Thyroid gland (tissue), 4 donors: Measurements from ENCODE around the gene MRPL22.
"Not testable (repeated sequence)": the region's sequence is repeated elsewhere in the genome, so short reads cannot be mapped to it uniquely, and the experiment has no call there.

Experiments
- POLR2A ChIP-seq, 2 donors: fragments of 450-650 bp; IDR thresholded peaks; one replicate each; pipeline ENCODE4 v1.6.1; 2017; ENCODE audit warnings: antibody characterized with exemption in 2 of 2, mild to moderate bottlenecking in 2 of 2, moderate library complexity in 1 of 2
- TF ChIP-seq, protein P1 (sequence below), 6 experiments: fragments of 200-600 bp in 3 of 6; fragments of 450-650 bp in 3 of 6; sonication (generic) in 3 of 6; IDR thresholded peaks; one replicate each; pipeline ENCODE4 v1.5.1; 2016 to 2019; ENCODE audit warnings: antibody characterized with exemption in 6 of 6, mild to moderate bottlenecking in 2 of 6, inconsistent platforms in 1 of 6, moderate library complexity in 1 of 6

DNA sequence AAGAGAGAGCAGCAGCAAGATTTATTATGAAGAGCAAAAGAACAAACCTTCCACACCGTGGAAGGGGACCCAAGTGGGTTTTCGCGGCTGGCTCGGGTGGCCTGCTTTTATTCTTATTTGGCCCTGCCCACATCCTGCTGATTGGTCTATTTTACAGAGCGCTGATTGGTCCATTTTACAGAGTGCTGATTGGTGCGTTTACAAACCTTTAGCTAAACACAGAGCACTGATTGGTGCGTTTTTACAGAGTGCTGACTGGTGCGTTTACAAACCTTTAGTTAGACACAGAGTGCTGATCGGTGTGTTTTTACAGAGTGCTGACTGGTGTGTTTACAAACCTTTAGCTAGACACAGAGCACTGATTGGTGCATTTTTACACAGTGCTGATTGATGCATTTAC, 35.2 kb downstream of the MRPL22 start:
- TF ChIP-seq, protein P1, sequence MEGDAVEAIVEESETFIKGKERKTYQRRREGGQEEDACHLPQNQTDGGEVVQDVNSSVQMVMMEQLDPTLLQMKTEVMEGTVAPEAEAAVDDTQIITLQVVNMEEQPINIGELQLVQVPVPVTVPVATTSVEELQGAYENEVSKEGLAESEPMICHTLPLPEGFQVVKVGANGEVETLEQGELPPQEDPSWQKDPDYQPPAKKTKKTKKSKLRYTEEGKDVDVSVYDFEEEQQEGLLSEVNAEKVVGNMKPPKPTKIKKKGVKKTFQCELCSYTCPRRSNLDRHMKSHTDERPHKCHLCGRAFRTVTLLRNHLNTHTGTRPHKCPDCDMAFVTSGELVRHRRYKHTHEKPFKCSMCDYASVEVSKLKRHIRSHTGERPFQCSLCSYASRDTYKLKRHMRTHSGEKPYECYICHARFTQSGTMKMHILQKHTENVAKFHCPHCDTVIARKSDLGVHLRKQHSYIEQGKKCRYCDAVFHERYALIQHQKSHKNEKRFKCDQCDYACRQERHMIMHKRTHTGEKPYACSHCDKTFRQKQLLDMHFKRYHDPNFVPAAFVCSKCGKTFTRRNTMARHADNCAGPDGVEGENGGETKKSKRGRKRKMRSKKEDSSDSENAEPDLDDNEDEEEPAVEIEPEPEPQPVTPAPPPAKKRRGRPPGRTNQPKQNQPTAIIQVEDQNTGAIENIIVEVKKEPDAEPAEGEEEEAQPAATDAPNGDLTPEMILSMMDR (IDR thresholded peaks at IDR 0.05): not testable (repeated sequence)
- not testable (repeated sequence) for TF ChIP-seq POLR2A (IDR thresholded peaks at IDR 0.05)
